Peyer's patch (tissue), 4 donors: ENCODE results near the gene PPM1L.

Experiments used
- POLR2A ChIP-seq, 2 donors: fragments of 450-650 bp; IDR thresholded peaks; one replicate each; pipeline ENCODE4 v1.5.1; 2017; ENCODE audit warnings: antibody characterized with exemption in 2 of 2, mild to moderate bottlenecking in 2 of 2, moderate library complexity in 2 of 2
- TF ChIP-seq, protein P1 (sequence below), 6 experiments: fragments of 450-650 bp in 4 of 6; fragments of 200-600 bp in 2 of 6; sonication (generic) in 1 of 6; IDR thresholded peaks; one replicate each; pipeline ENCODE4 v1.5.1; 2017 to 2019; ENCODE audit warnings: antibody characterized with exemption in 6 of 6, mild to moderate bottlenecking in 3 of 6, moderate library complexity in 1 of 6

DNA sequence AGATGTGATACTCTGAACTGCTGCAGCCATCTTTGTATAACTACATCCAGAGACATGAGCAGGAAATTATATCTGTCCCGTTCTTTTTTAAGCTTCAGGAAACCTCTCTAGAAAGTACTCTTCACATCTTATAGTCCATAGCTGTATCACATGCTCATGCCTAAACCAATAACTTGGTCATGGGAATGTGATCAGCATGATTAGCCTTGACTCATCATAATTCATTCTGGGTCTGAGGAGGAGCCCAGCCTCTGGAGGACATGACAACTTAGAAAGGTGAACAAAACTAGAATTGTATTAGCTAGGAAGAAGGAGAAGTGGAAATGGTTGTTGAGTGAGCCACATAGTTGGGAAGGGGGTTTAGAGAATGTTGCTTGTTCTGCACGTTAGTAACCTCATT is 12.9 kb downstream of the PPM1L start:
- TF ChIP-seq, protein P1, sequence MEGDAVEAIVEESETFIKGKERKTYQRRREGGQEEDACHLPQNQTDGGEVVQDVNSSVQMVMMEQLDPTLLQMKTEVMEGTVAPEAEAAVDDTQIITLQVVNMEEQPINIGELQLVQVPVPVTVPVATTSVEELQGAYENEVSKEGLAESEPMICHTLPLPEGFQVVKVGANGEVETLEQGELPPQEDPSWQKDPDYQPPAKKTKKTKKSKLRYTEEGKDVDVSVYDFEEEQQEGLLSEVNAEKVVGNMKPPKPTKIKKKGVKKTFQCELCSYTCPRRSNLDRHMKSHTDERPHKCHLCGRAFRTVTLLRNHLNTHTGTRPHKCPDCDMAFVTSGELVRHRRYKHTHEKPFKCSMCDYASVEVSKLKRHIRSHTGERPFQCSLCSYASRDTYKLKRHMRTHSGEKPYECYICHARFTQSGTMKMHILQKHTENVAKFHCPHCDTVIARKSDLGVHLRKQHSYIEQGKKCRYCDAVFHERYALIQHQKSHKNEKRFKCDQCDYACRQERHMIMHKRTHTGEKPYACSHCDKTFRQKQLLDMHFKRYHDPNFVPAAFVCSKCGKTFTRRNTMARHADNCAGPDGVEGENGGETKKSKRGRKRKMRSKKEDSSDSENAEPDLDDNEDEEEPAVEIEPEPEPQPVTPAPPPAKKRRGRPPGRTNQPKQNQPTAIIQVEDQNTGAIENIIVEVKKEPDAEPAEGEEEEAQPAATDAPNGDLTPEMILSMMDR (IDR thresholded peaks at IDR 0.05): no peak
- no peak for TF ChIP-seq POLR2A (IDR thresholded peaks at IDR 0.05)
